SK-N-SH (cell line): Measurements from ENCODE around the gene WDR86. TPM values are rescaled to one million over a fixed set of nuclear protein-coding genes. Genes with fewer than 3 reads are reported as not detected.

Source experiments
- CTCF ChIA-PET: fragments of 300-600, 350-600 bp; formaldehyde crosslinking; extraction: SDS; loops from one replicate; lab custom pipeline; 2021; lab: Yijun Ruan, JAX
- POLR2A ChIA-PET: fragments of 350-600 bp; sonication (Branson Sonifier 250); formaldehyde crosslinking; extraction: SDS; loops from one replicate; lab custom pipeline; 2020; ENCODE audit warnings: antibody characterized with exemption, inconsistent platforms; lab: Yijun Ruan, JAX
- DNase-seq: peaks from one replicate; pipeline ENCODE4 v3.0.0; 2012
- H2AFZ ChIP-seq: fragments of 200-600 bp; sonication (generic); 2 replicates; pipeline ENCODE4 v1.8.1; 2016; ENCODE audit warnings: antibody characterized with exemption, mild to moderate bottlenecking, low read depth
- H3F3A ChIP-seq: fragments of 200-600 bp; sonication (generic); replicated peaks from 2 replicates; pipeline ENCODE3; 2016; ENCODE audit warnings: antibody characterized with exemption, mild to moderate bottlenecking; ENCODE audit not compliant: insufficient read depth
- H3K27ac ChIP-seq, 2 experiments: fragments of 200-500 bp in 1 of 2; fragments of 200-600 bp in 1 of 2; sonication (Bioruptor generic) in 1 of 2; sonication (generic), shearing (Covaris generic) in 1 of 2; 2 replicates each; pipeline versions ENCODE4 v1.5.1 to v1.6.1; 2014 to 2016; ENCODE audit warnings: low read depth in 2 of 2, inconsistent platforms in 1 of 2, low read length in 1 of 2, mild to moderate bottlenecking in 1 of 2, mixed read lengths in 1 of 2
- H3K27me3 ChIP-seq: fragments of 200-600 bp; sonication (generic), shearing (Covaris generic); 2 replicates; pipeline ENCODE4 v1.6.1; 2016; ENCODE audit warnings: mixed run types; ENCODE audit not compliant: insufficient read depth
- H3K36me3 ChIP-seq, 2 experiments: fragments of 200-500 bp in 1 of 2; fragments of 200-600 bp in 1 of 2; sonication (Bioruptor generic) in 1 of 2; sonication (generic) in 1 of 2; replicated peaks in 1 of 2; 2 replicates each; pipeline versions ENCODE3 to v1.5.1; 2014 to 2016; ENCODE audit warnings: low read length in 1 of 2, mild to moderate bottlenecking in 1 of 2; ENCODE audit not compliant: insufficient read depth in 2 of 2, control insufficient read depth in 1 of 2
- H3K4me1 ChIP-seq, 2 experiments: fragments of 200-500 bp in 1 of 2; fragments of 200-600 bp in 1 of 2; sonication (Bioruptor generic) in 1 of 2; sonication (generic), shearing (Covaris generic) in 1 of 2; 2 replicates each; pipeline versions ENCODE4 v1.5.1 to v1.6.1; 2014 to 2016; ENCODE audit warnings: low read depth in 1 of 2, low read length in 1 of 2, mixed run types in 1 of 2; ENCODE audit not compliant: insufficient read depth in 2 of 2, control insufficient read depth in 1 of 2
- H3K4me2 ChIP-seq: fragments of 200-600 bp; sonication (generic), shearing (Covaris generic); 2 replicates; pipeline ENCODE4 v1.6.1; 2017; ENCODE audit warnings: mixed run types
- H3K4me3 ChIP-seq, 2 experiments: fragments of 200-500 bp in 1 of 2; fragments of 200-600 bp in 1 of 2; sonication (Bioruptor generic) in 1 of 2; sonication (generic), shearing (Covaris generic) in 1 of 2; 2 replicates each; pipeline versions ENCODE4 v1.5.1 to v1.8.1; 2014 to 2016; ENCODE audit warnings: low read depth in 2 of 2, inconsistent platforms in 1 of 2, low read length in 1 of 2, mild to moderate bottlenecking in 1 of 2, mixed read lengths in 1 of 2, moderate library complexity in 1 of 2
- H3K79me2 ChIP-seq: fragments of 200-600 bp; sonication (generic); 2 replicates; pipeline ENCODE4 v1.8.1; 2017; ENCODE audit warnings: mild to moderate bottlenecking; ENCODE audit not compliant: insufficient read depth
- H3K9ac ChIP-seq: fragments of 200-600 bp; sonication (generic); 2 replicates; pipeline ENCODE4 v1.6.1; 2017; ENCODE audit warnings: mixed run types
- H3K9me2 ChIP-seq: fragments of 200-600 bp; sonication (generic); 2 replicates; pipeline ENCODE4 v1.6.1; 2017; ENCODE audit warnings: mixed run types
- H3K9me3 ChIP-seq: fragments of 200-600 bp; sonication (generic); 2 replicates; pipeline ENCODE4 v1.6.1; 2017; ENCODE audit warnings: mixed run types, mild to moderate bottlenecking, moderate library complexity
- H4K20me1 ChIP-seq: fragments of 200-600 bp; sonication (generic); 2 replicates; pipeline ENCODE4 v1.6.1; 2017; ENCODE audit warnings: mild to moderate bottlenecking, mixed run types; ENCODE audit not compliant: insufficient read depth
- ELF1 ChIP-seq: IDR thresholded peaks from 2 replicates; pipeline ENCODE4 v1.4.0; 2012
- MXI1 ChIP-seq: IDR thresholded peaks from 2 replicates; pipeline ENCODE4 v1.6.1; 2012; ENCODE audit warnings: mild to moderate bottlenecking, low read depth, low read length, improper control_type of control experiment
- NFIC ChIP-seq: IDR thresholded peaks from 2 replicates; pipeline ENCODE4 v1.4.0; 2012; ENCODE audit warnings: borderline replicate concordance
- RFX5 ChIP-seq: IDR thresholded peaks from 2 replicates; pipeline ENCODE4 v1.6.1; 2012; ENCODE audit warnings: mild to moderate bottlenecking, improper control_type of control experiment, low read length
- SIN3A ChIP-seq: IDR thresholded peaks from 2 replicates; pipeline ENCODE4 v1.6.1; 2012; ENCODE audit warnings: low read depth, mild to moderate bottlenecking, low read length, moderate library complexity, borderline replicate concordance
- SMC3 ChIP-seq: IDR thresholded peaks from 2 replicates; pipeline ENCODE4 v1.6.1; 2012; ENCODE audit warnings: low read depth, low read length, improper control_type of control experiment
- TCF12 ChIP-seq: IDR thresholded peaks from 2 replicates; pipeline ENCODE4 v1.4.0; 2012
- TEAD4 ChIP-seq: IDR thresholded peaks from 2 replicates; pipeline ENCODE4 v1.4.0; 2012; ENCODE audit warnings: mild to moderate bottlenecking, borderline replicate concordance; ENCODE audit not compliant: insufficient read depth
- YY1 ChIP-seq: IDR thresholded peaks from 2 replicates; pipeline ENCODE4 v1.4.0; 2012; ENCODE audit warnings: low read depth, mild to moderate bottlenecking
- WGBS: methylation state at CpG from one replicate; pipeline ENCODE4 v1.1.6; 2017; ENCODE audit warnings: low lambda C conversion rate; 5-methylcytosine and 5-hydroxymethylcytosine counted together
- polyA plus RNA-seq, 3 experiments: library from polyadenylated mRNA; depleted of rRNA; stranded (reverse); fragments of >200 nt; gene quantifications; 2 replicates each; pipeline ENCODE4 v1.2.3, GENCODE V29; 2012
- TF ChIP-seq, protein P1 (sequence below): IDR thresholded peaks from 2 replicates; pipeline ENCODE4 v1.6.1; 2012; ENCODE audit warnings: mild to moderate bottlenecking, low read depth, low read length, moderate library complexity
- TF ChIP-seq, protein P2 (sequence below): IDR thresholded peaks from 2 replicates; pipeline ENCODE4 v1.4.0; 2012; ENCODE audit warnings: low read depth
- TF ChIP-seq, protein P3 (sequence below): IDR thresholded peaks from 2 replicates; pipeline ENCODE4; 2012

WDR86 gene
- polyA plus RNA-seq, 1 of the 3 experiments (the other 2 are of a cell fraction), result 1.0 TPM

DNA sequence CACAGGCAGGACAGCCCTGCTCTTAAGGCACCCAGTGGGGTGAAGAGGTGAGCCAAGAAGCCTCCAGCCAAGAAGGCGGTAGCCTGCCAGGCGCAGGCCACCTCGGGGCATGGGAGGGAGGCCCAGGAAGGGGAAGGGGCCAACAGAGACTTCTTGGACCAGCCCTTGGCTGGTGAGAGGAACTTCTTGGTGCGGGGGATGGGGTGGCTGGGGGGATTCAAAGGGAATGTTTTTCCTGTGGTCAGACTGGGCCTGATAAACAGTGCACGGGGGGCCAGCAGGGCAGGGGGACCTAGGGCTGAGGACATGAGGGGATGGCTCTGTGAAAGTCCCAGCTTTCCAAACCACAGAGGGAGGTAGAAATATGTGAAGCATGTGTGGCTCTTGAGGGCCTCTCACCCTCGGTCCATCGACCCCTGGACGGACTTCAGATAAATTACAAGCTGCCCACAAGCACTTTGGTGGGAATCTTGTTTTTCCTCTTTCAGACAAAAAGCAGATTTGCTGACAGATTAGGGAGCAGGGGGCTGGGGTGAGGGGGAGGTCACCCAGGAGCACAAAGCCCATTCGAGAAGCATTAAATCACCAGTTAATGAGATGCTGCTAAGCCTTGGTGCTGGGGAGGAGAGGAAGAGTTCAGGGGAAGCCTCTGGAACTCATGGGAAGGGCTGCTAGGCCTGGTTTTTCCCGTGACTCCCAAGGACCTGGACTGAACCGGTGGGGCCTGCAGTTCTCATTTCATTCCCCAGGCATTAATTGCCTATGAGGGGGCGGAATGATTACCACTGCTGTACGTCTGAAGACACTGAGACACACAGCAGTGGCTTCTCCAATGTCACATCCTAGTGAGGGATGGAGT lies 18.8 kb upstream of the WDR86 start:
- CTCF ChIA-PET, result interaction anchor here (1.0 kb wide), 2 partner anchors 19 to 20 kb away, joined by 3 to 4 read pairs; partner anchors contain the start of gene WDR86
- no peaks in the 10 kb centered on the region for H3K9me3 ChIP-seq

More for the DNA sequence above, 18.8 kb upstream of the WDR86 start:
- Histone ChIP-seq H3F3A (no peaks in the 10 kb centered on the region), H3K36me3 (no peaks in the 10 kb centered on the region), H3K27me3 (no peaks in the 10 kb centered on the region), H3K4me2 (no peak overlapping the region), H2AFZ (no peak overlapping the region), H3K79me2 (no peaks in the 10 kb centered on the region), H3K9me2 (no peaks in the 10 kb centered on the region), H3K4me1 (peaks cover 8 to 11% of the 10 kb centered on the region in 2 experiments; a peak in 1 of 4 replicates), H4K20me1 (no peaks in the 10 kb centered on the region), H3K9ac (no peak overlapping the region), H3K4me3 (no peak overlapping the region), H3K27ac (no peak overlapping the region; a peak in 1 of 4 replicates)
- 54% methylated on average over 13 of the region's 13 CpGs for WGBS
- DNase-seq, result peak; percentile 72
- POLR2A ChIA-PET, result no interaction called here
- TF ChIP-seq SIN3A (no peak), RFX5 (no peak), TCF12 (peak; percentile 37; the same call in 1 of the 2 replicates), TEAD4 (no peak), NFIC (no peak), SMC3 (no peak), MXI1 (no peak), ELF1 (no peak), YY1 (no peak)
- TF ChIP-seq, protein P1, sequence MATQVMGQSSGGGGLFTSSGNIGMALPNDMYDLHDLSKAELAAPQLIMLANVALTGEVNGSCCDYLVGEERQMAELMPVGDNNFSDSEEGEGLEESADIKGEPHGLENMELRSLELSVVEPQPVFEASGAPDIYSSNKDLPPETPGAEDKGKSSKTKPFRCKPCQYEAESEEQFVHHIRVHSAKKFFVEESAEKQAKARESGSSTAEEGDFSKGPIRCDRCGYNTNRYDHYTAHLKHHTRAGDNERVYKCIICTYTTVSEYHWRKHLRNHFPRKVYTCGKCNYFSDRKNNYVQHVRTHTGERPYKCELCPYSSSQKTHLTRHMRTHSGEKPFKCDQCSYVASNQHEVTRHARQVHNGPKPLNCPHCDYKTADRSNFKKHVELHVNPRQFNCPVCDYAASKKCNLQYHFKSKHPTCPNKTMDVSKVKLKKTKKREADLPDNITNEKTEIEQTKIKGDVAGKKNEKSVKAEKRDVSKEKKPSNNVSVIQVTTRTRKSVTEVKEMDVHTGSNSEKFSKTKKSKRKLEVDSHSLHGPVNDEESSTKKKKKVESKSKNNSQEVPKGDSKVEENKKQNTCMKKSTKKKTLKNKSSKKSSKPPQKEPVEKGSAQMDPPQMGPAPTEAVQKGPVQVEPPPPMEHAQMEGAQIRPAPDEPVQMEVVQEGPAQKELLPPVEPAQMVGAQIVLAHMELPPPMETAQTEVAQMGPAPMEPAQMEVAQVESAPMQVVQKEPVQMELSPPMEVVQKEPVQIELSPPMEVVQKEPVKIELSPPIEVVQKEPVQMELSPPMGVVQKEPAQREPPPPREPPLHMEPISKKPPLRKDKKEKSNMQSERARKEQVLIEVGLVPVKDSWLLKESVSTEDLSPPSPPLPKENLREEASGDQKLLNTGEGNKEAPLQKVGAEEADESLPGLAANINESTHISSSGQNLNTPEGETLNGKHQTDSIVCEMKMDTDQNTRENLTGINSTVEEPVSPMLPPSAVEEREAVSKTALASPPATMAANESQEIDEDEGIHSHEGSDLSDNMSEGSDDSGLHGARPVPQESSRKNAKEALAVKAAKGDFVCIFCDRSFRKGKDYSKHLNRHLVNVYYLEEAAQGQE, result no peak
- TF ChIP-seq, protein P2, sequence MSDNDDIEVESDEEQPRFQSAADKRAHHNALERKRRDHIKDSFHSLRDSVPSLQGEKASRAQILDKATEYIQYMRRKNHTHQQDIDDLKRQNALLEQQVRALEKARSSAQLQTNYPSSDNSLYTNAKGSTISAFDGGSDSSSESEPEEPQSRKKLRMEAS, result no peak
- TF ChIP-seq, protein P3, sequence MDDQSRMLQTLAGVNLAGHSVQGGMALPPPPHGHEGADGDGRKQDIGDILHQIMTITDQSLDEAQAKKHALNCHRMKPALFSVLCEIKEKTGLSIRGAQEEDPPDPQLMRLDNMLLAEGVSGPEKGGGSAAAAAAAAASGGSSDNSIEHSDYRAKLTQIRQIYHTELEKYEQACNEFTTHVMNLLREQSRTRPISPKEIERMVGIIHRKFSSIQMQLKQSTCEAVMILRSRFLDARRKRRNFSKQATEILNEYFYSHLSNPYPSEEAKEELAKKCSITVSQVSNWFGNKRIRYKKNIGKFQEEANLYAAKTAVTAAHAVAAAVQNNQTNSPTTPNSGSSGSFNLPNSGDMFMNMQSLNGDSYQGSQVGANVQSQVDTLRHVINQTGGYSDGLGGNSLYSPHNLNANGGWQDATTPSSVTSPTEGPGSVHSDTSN, result peak; percentile 49
